ENCODE data around the gene PSMB3.

DNA sequence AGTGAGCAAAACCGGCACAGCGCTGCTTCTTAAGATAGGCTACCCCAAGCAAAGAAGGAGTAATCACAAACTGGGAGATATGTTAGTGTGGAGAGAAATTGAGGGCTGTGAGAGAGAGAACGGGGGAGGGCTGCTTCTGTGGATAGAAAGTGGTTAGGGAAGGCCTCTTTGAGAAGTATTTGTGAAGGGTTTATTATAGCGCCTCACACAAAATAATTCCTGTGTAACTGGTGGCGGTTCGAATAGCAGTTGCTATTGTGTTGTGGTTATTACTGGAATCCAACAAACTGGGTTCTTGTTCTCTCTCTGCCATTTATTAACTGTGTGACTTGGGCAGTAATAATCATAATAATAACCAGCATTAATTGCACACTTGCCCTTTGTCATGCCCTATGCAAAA, 31.6 kb upstream of the PSMB3 start:
- TF ChIP-seq CREB1 (IDR thresholded peaks at IDR 0.05; ENCODE audit: low read depth): no peak
- TF ChIP-seq RAD21 (IDR thresholded peaks at IDR 0.05; ENCODE audit: low read depth): no peak
